ENCODE measurements around the gene SCGN.

SCGN gene

DNA sequence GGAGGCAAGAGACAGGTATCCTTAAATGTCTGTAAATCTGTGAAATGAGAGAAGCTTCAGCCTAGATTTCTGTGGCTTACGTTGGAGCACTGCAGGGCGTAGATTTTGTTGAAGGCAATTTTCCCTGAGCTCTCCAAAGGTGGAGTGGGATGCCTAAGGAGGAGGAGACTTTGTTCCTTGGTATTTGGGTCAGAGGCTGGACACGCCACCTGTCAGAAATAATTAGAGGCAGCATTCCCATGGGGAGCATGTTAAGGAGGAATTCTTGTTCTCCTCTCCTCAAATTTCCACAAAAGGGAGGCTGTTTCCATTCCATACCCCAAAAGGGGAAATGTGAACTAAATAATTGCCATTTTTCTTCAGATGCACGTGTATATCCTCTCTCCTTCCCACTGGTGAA lies 11.1 kb upstream of the SCGN start:
- no peak for DNase-seq (ENCODE audit: low read depth)

DNA sequence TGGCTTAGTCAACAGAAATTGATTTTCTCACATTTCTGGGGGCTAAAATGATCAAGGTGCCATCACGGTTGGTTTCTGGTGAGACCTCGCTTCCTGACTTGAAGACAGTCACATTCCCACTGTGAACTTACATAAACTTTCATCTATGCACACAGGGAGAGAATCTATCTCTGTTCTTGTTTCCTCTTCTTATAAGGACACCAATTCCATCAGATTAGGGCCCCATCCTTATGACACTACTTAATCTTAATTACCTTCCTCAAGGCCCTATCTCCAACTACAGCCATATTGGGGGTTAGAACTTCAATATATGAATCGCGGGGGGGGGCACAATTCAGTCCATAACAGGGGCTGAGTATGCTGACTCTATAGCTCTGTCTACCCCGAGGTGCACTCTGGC lies 10.6 kb upstream of the SCGN start:
- no peak for DNase-seq (ENCODE audit: low read depth)

GRCh38 chr6:25641940-25642666 lies 9.9 kb upstream of the SCGN start:
- DNase-seq (ENCODE audit: low read depth) = no peak

DNA sequence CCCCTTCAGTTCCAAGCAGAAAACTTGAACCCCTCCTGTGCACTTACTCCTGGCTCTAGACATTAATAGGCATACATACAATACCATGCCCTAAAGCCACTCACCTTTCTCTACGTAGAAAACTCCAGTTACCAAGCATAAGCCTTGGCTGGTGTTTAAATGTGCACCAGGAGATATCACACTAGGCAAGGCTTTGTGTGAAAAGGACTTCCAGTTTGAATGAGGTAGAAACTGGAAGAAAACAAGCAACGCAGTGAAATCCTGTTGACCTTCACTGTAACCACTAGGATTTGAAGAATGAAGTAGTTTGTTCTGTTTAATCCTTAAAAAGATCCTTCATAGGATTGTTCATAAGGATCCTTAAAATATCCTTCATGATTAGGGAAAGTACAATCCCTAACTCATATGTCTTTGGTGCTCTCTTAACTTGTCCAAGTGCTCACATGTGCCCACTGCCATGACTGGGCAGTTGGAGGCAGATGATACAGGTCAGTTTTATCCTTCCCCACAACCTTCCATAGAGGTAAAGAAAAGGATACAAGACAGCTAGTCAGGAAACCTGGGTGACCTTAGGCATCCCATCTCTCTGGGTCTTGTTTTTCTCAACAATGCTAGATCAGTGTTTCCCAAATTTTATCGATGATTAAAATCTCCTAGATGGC lies 9.2 kb upstream of the SCGN start:
- no peak for DNase-seq (ENCODE audit: low read depth)

DNA sequence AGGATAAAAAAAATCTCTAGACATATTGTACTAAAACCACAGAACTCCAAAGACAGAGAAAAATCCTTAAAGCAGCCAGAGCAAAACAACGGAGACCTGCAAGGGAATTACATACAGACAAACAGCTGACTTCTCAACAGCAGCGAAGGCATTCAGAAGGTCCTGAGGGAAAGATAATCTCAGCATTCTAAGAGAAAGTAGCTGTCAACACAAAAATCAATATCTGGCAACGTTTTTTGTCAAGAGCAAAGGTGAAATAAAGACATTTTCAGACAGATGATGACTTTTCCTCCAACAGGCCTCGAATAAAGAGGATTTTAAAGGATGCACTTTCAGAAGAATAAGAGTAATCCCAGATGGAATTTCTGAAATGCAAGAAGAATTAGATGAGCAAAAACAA lies 6.1 kb upstream of the SCGN start:
- no peak for DNase-seq (ENCODE audit: low read depth)

DNA sequence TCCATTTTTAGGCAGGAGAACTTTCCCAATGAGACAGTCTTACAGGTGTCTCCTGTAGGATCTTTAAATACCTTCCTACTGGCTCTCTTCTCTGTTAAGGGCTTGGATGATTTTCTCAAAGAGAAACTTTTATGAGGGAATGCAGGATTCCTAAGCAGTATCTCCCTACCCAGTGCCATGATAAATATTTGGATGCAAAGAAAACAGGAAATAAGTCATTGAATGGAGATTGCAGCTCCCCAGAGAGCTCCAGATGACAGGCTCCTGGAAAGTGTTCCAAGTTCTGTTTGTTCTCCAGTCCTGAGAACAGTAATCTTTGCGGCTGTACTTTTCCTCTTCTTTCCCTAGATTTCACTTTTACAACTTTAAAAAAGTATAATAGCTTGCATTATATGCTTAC lies 2.4 kb upstream of the SCGN start:
- no peak for DNase-seq (ENCODE audit: low read depth)

- DNase-seq (ENCODE audit: low read depth) = no peak
These were observed 3.7 kb downstream of the SCGN start for GRCh38 chr6:25655723-25656122.

DNA sequence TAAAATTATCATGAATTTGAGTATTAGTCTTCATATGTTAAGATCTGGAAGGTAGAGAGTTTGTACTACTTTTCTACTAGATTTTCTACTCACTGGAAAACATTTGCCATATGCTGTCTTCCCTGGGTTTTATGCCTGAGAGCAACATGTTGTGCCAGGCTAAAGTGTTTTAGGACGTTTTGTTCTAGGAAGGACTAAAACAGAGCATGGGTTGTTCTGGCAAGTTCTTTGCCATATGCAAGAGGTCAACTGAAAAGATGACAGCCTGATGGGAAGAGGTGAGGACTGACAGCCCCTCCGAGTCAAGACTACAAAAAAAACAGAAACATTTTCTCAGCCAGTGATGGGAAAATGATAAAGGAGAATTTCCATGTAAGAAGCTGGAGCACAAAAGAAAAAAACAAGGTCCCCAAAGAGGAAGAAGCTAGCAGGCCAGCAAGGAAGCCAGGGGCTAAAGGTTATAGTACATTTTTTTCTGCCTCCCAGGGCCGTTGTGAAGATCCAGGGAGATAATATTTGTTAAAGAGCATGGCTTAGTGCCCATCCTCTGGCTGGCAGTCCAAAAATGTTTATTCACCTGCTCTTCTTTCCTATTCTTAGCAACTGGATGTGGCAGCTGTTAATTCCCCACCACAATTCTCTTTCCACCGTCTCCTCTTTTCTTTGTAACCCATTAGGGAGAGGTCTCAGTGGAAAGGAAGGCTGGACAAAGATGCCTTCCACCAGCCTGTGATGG lies 7.8 kb downstream of the SCGN start:
- DNase-seq (ENCODE audit: low read depth) = no peak

DNA sequence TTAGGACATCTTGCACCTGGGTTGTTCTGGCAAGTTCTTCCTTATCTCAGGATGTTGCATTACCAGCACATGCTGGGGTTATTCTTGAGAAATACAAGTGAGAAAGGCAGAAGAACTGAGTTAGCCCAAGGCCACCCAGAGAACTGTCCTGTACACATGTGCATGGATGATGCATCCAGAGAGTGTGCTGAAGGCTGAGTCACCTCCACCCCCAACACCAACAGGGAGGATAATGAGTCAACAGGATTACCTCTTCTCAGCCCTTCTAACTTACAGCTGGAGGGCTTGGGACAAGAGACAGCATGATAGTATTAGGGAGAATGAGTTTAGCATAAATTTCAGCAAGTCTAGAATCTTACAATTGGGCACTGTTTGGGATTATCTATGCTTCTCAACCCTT lies 8.5 kb downstream of the SCGN start:
- no peak for DNase-seq (ENCODE audit: low read depth)

- no peak for DNase-seq (ENCODE audit: low read depth)
These were observed 9.2 kb downstream of the SCGN start for GRCh38 chr6:25661129-25661779.

DNA sequence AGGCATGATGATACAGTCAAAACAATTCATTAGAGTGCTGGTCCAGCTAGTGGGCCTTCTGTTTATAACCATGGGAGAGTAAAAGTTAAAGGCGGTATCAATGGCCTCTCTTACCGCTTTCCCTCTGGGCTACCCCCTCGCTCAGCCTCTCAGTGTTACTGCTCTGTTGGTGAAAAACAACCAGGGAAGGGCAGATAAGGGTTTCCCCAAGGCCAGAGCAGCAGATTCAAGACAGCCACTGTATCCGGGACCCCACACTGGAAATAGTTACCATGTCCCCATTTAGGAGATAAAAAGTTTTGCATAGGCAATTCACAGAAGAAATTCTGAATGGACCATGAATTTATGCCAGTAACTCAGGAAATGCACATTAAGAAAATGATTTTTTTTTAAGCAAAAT lies 13.4 kb downstream of the SCGN start:
- no peak for DNase-seq (ENCODE audit: low read depth)

DNA sequence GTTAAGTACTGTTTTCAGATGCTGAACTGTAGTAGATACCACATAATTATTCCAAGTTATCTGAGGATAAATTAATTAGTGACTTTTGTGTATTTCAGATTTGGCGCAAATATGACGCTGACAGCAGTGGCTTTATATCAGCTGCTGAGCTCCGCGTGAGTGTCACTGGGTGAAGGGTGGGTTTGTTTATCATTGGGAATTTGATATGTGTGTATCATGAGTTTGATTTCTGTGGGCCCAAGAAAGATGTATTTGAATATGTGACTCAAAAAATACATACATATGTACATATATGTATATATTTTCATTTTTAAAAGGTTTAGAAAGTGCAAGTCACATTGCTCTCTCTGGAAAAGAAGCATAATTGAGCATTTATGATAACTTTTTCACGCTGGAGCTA lies 17.4 kb downstream of the SCGN start:
- no peak for DNase-seq (ENCODE audit: low read depth)

DNA sequence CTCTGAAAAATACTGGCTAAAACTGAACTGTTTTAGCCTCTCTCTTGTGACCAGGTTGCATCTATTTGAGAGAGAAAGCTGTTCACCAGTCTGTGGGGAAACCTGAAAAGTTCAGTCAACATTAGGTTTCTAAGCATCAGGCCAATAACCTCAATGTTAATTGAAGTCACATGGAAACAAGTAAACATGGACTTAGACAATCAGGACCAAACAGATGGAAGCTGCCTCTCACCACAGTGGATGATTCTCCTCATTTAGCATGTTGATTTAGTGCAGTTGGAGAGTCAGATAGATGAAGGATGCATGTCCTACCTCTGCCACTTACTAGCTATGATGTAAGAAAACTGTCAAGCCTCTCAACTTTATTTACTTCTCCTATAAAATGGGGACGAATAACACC lies 18.2 kb downstream of the SCGN start:
- no peak for DNase-seq (ENCODE audit: low read depth)

- DNase-seq (ENCODE audit: low read depth) = no peak
These were observed 18.9 kb downstream of the SCGN start for GRCh38 chr6:25670793-25671513.

GRCh38 chr6:25671652-25672051 lies 19.6 kb downstream of the SCGN start:
- DNase-seq (ENCODE audit: low read depth) = no peak

- no peak for DNase-seq (ENCODE audit: low read depth)
These were observed 23.2 kb downstream of the SCGN start for GRCh38 chr6:25675167-25675566.

GRCh38 chr6:25676775-25677174 lies 24.8 kb downstream of the SCGN start:
- no peak for DNase-seq (ENCODE audit: low read depth)

- DNase-seq (ENCODE audit: low read depth) = no peak
These were observed 29.8 kb downstream of the SCGN start for GRCh38 chr6:25681848-25682247.

DNA sequence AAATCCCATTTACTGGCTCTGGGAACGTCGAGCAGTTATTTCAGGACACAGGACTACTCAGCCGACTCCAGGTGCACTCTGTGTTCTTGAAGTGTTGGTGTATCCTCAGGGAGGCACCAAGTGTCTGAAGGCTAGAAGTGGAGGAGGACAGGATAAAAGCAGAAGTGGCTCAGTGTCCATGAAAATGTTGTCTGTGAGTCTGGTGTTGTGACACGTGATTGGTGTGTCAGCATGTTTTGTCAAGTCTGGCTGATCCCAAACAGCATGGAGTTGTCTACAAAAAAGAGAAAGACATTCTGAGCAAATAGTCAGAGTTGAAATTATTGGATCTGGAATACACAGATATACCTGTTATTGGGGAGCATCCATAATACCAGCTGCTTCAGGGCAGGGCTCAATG lies 30.3 kb downstream of the SCGN start:
- no peak for DNase-seq (ENCODE audit: low read depth)

- DNase-seq (ENCODE audit: low read depth) = no peak
These were observed 32.5 kb downstream of the SCGN start for GRCh38 chr6:25684565-25684964.

DNA sequence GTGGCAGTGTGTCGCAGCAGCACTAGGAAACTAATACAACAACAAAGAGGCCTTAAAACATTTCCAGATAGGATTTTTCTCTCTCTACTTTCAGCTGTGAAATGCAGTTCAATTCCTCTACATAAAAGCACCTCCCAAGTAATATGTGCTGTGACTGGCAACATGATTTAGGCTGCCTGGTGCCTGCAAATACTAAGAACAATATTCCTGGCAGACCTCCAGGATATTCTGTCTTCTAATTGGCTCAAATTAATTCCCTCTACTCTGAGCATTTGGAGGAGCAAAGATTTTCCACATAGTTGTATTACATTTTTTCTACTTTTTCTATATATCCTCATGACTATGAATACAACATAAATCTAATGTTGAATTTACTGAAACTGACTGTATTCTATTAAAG lies 33.2 kb downstream of the SCGN start:
- no peak for DNase-seq (ENCODE audit: low read depth)

GRCh38 chr6:25685896-25686295 lies 33.9 kb downstream of the SCGN start:
- no peak for DNase-seq (ENCODE audit: low read depth)
